CD4-positive, alpha-beta T cell (primary cell): ENCODE data around the gene SLC22A6. TPM values are rescaled to one million over a fixed set of nuclear protein-coding genes. Genes with fewer than 3 reads are reported as not detected.

ENCODE experiments used
- ATAC-seq: fragments of 200-7000 bp; cut with Tn5 transposase; one replicate; pipeline ENCODE4 v1.10.0; 2022; ENCODE audit warnings: mild to moderate bottlenecking; ENCODE audit not compliant: poor library complexity
- CTCF ChIA-PET: fragments of 350-600 bp; sonication (Branson Sonifier 250); formaldehyde crosslinking; loops from one replicate; lab custom pipeline; 2021; ENCODE audit warnings: antibody characterized with exemption, inconsistent platforms; lab: Charles Lee
- POLR2A ChIA-PET: fragments of 350-600 bp; sonication (Branson Sonifier 250); formaldehyde crosslinking; loops from one replicate; lab custom pipeline; 2021; ENCODE audit warnings: antibody characterized with exemption, inconsistent platforms; lab: Charles Lee
- DNase-seq, 14 experiments: peaks; one replicate each; pipeline ENCODE4 v3.0.0-alpha.2; 2013 to 2020; ENCODE audit warnings: mixed read lengths in 2 of 14
- H3K27ac ChIP-seq, 2 donors: one replicate each; pipeline versions ENCODE4 v1.5.1 to v1.7.0; 2013; ENCODE audit warnings: low read length in 2 of 2, low read depth in 1 of 2, mild to moderate bottlenecking in 1 of 2
- H3K27me3 ChIP-seq, 2 experiments: 1 replicate in 1 of 2; 2 replicates in 1 of 2; pipeline versions ENCODE4 v1.6.1 to v1.7.0; 2013; ENCODE audit warnings: low read length in 2 of 2, control low read depth in 1 of 2, mild to moderate bottlenecking in 1 of 2, moderate library complexity in 1 of 2; ENCODE audit not compliant: insufficient read depth in 2 of 2, control insufficient read depth in 1 of 2
- H3K36me3 ChIP-seq: one replicate; pipeline ENCODE4 v1.6.1; 2013; ENCODE audit warnings: low read length, control low read depth; ENCODE audit not compliant: insufficient read depth
- H3K4me1 ChIP-seq: one replicate; pipeline ENCODE4 v1.6.1; 2013; ENCODE audit warnings: low read length, control low read depth; ENCODE audit not compliant: insufficient read depth
- H3K4me3 ChIP-seq: one replicate; pipeline ENCODE4 v1.5.1; 2013; ENCODE audit warnings: mild to moderate bottlenecking, low read length, moderate library complexity
- H3K9me3 ChIP-seq, 2 experiments: 1 replicate in 1 of 2; 2 replicates in 1 of 2; pipeline versions ENCODE4 v1.6.1 to v1.7.0; 2013; ENCODE audit warnings: low read length in 2 of 2, mild to moderate bottlenecking in 2 of 2, control low read depth in 1 of 2, moderate library complexity in 1 of 2; ENCODE audit not compliant: control insufficient read depth in 1 of 2, insufficient read depth in 1 of 2
- H3K27ac Mint-ChIP-seq: one replicate; pipeline ENCODE4 v1.8.0; 2020; ENCODE audit warnings: mixed read lengths
- H3K27me3 Mint-ChIP-seq: one replicate; pipeline ENCODE4 v1.8.0; 2021; ENCODE audit warnings: mixed read lengths
- H3K36me3 Mint-ChIP-seq: one replicate; pipeline ENCODE4 v1.8.0; 2021; ENCODE audit warnings: low read depth, mixed read lengths
- H3K4me1 Mint-ChIP-seq: one replicate; pipeline ENCODE4 v1.8.0; 2021; ENCODE audit warnings: low read depth, mixed read lengths
- H3K4me3 Mint-ChIP-seq: one replicate; pipeline ENCODE4 v1.8.0; 2020; ENCODE audit warnings: mild to moderate bottlenecking, mixed read lengths
- H3K9me3 Mint-ChIP-seq: one replicate; pipeline ENCODE4 v1.8.0; 2020; ENCODE audit warnings: mixed read lengths
- CTCF ChIP-seq: fragments of 200-600 bp; IDR thresholded peaks from one replicate; pipeline ENCODE4 v1.8.0; 2022; ENCODE audit warnings: antibody characterized with exemption, mild to moderate bottlenecking
- intact Hi-C, 2 experiments: fragments of 100-400 bp; cut with DNase I in 1 of 2; cut with micrococcal nuclease in 1 of 2; formaldehyde crosslinking; loops; one replicate each; pipeline versions ENCODE4 v1.15.1 to v1.9.0; 2023 to 2025; cut with DNase I, micrococcal nuclease
- total RNA-seq, 174 experiments: library from RNA in 2 of 174; stranded (reverse) in 2 of 174; gene quantifications; one replicate each; pipeline ENCODE4 v1.2.3 and lab custom pipeline; 2021 to 2026

Gene SLC22A6
- total RNA-seq, 2 experiments from 2014 or later = not detected

- H3K36me3 Mint-ChIP-seq = no peaks in the 10 kb centered on the region
- intact Hi-C loops = no loop called here
- no peaks in the 10 kb centered on the region for H3K4me1 ChIP-seq
- no peaks in the 10 kb centered on the region for H3K27me3 ChIP-seq
- no peaks in the 10 kb centered on the region for H3K36me3 ChIP-seq
- H3K9me3 ChIP-seq = no peaks in the 10 kb centered on the region
- H3K27me3 Mint-ChIP-seq = peaks cover 23% of the 10 kb centered on the region
- CTCF ChIA-PET = no interaction called here
- H3K27ac ChIP-seq = no peak overlapping the region
- ATAC-seq (no peak), DNase-seq (no peak)
- POLR2A ChIA-PET = no interaction called here
- no peak overlapping the region for H3K27ac Mint-ChIP-seq
- H3K4me3 ChIP-seq = no peak overlapping the region
- H3K4me1 Mint-ChIP-seq = no peaks in the 10 kb centered on the region
- no peak overlapping the region for H3K4me3 Mint-ChIP-seq
- TF ChIP-seq CTCF = no peak
- no peaks in the 10 kb centered on the region for H3K9me3 Mint-ChIP-seq
Measured at GRCh38 chr11:62983536-62984199, 1.1 kb downstream of the SLC22A6 start.

GRCh38 chr11:62981743-62982142 lies 3.0 kb downstream of the SLC22A6 start:
- no peaks in the 10 kb centered on the region for H3K36me3 Mint-ChIP-seq
- no peak for DNase-seq
- no peaks in the 10 kb centered on the region for H3K9me3 Mint-ChIP-seq
- no peaks in the 10 kb centered on the region for H3K4me1 Mint-ChIP-seq
- ChIA-PET POLR2A (no interaction called here), CTCF (no interaction called here)
- H3K27me3 Mint-ChIP-seq = peaks cover 27% of the 10 kb centered on the region
- no peak overlapping the region for H3K4me3 ChIP-seq
- H3K27ac Mint-ChIP-seq = no peak overlapping the region
- no peak overlapping the region for H3K27ac ChIP-seq
- H3K9me3 ChIP-seq = no peaks in the 10 kb centered on the region
- H3K27me3 ChIP-seq = no peaks in the 10 kb centered on the region
- H3K4me3 Mint-ChIP-seq = no peak overlapping the region
- no peak for ATAC-seq
- intact Hi-C loops = no loop called here
- H3K36me3 ChIP-seq = no peaks in the 10 kb centered on the region
- no peak for TF ChIP-seq CTCF
- no peaks in the 10 kb centered on the region for H3K4me1 ChIP-seq

GRCh38 chr11:62980133-62980760 lies 4.5 kb downstream of the SLC22A6 start:
- Mint-ChIP-seq H3K27ac (no peak overlapping the region), H3K4me3 (no peak overlapping the region), H3K9me3 (no peaks in the 10 kb centered on the region), H3K27me3 (peaks cover 28% of the 10 kb centered on the region), H3K36me3 (no peaks in the 10 kb centered on the region), H3K4me1 (no peaks in the 10 kb centered on the region)
- no peak for ATAC-seq
- CTCF ChIA-PET = no interaction called here
- Histone ChIP-seq H3K9me3 (no peaks in the 10 kb centered on the region), H3K36me3 (no peaks in the 10 kb centered on the region), H3K4me1 (no peaks in the 10 kb centered on the region), H3K4me3 (no peak overlapping the region), H3K27ac (no peak overlapping the region), H3K27me3 (peaks cover 0 to under 1% of the 10 kb centered on the region in 2 experiments)
- POLR2A ChIA-PET = no interaction called here
- intact Hi-C loops = no loop called here
- DNase-seq = no peak
- no peak for TF ChIP-seq CTCF
